CD4-positive, alpha-beta T cell treated with Interleukin-17A for 1 hour (primary cell): Measurements from ENCODE around the gene IDH3G.

Source experiments
- DNase-seq: peaks from one replicate; pipeline ENCODE4 v3.0.0-alpha.2; 2020

The IDH3G gene

GRCh38 chrX:153784325-153784967 is 9.7 kb downstream of the IDH3G start:
- no peak for DNase-seq

- no peak for DNase-seq
Measured at GRCh38 chrX:153783378-153784013, 10.7 kb downstream of the IDH3G start.

DNA sequence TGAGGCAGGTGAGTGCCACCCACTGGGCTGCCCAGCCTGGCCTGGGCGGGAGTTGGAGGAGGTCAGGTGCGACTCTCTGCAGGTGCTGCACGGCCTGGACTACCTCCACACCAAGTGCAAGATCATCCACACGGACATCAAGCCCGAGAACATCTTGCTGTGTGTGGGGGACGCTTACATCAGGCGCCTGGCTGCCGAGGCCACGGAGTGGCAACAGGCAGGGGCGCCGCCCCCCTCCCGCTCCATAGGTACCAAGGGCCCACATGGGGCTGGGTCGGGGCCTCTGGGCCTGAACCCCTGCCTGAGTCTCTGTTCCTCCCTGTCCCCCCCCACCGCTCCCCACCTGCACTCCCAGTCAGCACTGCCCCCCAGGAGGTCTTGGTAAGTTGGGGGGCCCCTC is 11.3 kb downstream of the IDH3G start:
- no peak for DNase-seq

- no peak for DNase-seq
Measured at GRCh38 chrX:153782313-153782712, 11.9 kb downstream of the IDH3G start.

DNA sequence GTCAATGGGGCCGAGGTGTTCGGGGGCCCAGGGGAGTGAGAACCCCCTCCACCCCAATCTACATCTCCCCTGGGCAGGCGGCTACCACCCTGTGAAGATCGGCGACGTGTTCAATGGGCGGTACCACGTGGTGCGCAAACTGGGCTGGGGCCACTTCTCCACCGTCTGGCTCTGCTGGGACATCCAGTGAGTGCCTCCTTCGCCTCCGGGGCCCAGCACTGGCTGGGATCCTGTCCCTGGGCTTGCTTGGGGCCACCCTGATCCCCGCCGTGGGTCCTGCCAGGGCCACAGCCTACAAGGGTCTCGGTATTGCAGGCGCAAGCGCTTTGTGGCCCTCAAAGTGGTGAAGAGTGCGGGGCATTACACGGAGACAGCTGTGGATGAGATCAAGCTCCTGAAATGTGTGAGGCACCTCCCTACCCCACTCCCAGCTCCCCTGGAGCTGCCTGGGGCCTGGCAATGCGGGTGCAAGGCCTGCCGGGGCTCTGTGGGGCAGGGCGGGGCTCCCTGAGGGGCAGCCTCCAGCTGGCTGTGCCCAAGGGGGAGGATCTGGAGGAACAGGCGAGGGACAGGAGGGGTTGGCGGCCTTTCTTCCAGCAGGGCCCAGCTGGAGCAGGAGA is 12.6 kb downstream of the IDH3G start:
- no peak for DNase-seq

DNA sequence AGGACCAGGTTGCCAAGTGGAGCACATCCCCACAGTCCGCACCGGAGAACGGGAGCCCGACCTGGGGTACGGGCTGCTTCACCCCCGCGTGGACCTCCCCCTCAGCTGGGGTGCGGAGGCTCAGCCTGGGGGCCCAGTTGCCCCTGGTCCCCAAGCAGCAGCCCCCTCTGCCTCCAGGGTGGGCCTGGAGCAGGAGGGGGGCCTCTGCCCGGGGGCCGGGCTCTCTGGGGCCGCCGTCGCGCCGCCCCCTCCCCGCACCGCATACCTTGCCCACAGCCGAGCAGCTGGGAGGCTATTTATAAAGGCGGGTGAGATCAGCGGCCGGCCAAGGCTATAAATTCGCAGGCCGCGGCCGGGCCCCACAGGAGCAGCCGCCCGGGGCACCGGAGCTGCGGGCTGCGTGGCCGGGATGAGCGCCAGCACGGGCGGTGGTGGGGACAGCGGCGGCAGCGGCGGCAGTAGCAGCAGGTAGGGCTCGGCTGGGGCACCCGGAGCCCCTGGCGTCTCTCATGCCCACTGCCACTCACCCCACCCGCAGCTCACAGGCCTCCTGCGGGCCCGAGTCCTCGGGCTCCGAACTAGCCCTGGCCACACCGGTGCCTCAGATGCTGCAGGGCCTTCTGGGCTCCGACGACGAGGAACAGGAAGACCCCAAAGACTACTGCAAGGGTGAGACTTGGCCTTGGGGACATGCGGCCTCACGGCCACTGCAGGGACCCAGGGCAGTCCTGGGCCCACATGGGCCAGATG is 13.3 kb downstream of the IDH3G start, which contains the start of gene SRPK3:
Gene SRPK3, plus strand, starts transcription at position 364 of the 750 bp plus-strand sequence. Its CDS starts 46 bp downstream, at position 410.
- DNase-seq = no peak

- no peak for DNase-seq
Measured at GRCh38 chrX:153779891-153780677, 14.1 kb downstream of the IDH3G start.

DNA sequence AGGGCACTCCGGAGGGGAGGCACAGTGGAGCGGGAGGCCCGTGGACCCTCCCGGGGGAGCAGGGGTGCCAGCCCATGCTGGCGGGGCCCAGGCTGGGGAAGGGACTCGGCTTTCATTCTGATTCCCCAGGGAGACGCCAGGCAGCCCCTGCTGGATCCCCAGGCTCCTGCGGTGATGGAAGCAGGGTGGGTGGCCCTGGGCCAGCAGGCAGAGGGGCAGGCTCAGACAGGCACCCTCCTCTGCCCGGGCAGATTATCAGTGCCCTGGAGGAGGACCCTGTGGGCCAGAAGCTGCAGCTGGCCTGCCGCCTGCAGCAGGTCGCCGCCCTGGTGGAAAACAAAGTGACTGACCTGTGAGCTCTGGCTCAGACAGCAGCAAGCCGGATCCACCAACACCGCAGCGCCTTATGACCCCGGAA is 15.5 kb downstream of the IDH3G start:
- no peak for DNase-seq

- no peak for DNase-seq
Measured at GRCh38 chrX:153778181-153778580, 16.0 kb downstream of the IDH3G start.

DNA sequence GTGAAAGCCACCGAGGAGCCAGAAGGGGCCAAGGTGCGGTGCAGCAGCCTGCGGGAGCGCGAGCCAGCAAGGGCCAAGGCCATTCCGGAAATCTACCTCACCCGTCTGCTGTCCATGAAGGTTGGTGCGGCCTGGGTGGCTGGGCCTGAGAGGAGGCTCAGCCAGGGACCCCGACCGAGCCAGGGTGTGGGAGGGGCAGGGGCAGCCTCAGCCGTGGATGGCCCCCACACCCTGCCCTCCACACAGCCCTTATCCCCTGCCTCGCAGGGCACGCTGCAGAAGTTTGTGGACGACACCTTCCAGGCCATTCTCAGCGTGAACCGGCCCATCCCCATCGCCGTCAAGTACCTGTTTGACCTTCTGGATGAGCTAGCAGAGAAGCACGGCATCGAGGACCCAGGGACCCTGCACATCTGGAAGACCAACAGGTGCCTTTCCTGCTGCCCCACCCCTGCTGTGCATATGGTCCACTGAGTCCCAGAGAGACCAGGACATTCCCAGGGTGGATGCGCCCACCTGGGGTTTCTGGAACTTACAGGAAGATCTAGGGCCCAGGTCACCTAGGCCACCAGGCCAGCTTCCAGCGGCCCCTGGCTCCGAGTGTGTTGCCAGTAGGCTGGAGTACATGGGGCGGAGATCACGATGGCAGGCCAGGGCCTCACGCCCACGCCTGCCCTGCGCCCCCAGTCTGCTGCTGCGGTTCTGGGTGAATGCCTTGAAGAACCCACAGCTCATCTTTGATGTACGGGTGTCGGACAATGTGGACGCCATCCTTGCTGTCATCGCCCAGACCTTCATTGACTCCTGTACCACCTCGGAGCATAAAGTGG is 16.7 kb downstream of the IDH3G start:
- no peak for DNase-seq

- no peak for DNase-seq
Measured at GRCh38 chrX:153776611-153777045, 17.5 kb downstream of the IDH3G start.

DNA sequence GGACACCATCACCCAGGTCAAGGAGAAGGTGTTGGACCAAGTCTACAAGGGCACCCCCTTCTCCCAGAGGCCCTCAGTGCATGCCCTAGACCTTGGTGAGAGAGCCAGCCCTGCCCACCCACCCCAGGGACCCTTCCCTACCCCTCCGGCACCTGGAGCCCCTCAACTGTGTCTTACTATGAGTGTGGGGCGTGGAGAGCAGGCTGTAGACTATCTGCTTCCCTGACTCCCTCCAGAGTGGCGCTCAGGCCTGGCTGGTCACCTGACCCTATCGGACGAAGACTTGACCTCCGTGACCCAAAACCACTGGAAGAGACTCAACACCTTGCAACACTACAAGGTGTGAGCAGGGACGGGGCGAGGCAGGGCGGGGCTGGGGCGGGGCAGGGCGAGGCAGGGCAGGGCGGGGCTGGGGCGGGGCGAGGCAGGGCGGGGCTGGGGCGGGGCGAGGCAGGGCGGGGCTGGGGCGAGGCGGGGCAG is 18.0 kb downstream of the IDH3G start:
- no peak for DNase-seq

DNA sequence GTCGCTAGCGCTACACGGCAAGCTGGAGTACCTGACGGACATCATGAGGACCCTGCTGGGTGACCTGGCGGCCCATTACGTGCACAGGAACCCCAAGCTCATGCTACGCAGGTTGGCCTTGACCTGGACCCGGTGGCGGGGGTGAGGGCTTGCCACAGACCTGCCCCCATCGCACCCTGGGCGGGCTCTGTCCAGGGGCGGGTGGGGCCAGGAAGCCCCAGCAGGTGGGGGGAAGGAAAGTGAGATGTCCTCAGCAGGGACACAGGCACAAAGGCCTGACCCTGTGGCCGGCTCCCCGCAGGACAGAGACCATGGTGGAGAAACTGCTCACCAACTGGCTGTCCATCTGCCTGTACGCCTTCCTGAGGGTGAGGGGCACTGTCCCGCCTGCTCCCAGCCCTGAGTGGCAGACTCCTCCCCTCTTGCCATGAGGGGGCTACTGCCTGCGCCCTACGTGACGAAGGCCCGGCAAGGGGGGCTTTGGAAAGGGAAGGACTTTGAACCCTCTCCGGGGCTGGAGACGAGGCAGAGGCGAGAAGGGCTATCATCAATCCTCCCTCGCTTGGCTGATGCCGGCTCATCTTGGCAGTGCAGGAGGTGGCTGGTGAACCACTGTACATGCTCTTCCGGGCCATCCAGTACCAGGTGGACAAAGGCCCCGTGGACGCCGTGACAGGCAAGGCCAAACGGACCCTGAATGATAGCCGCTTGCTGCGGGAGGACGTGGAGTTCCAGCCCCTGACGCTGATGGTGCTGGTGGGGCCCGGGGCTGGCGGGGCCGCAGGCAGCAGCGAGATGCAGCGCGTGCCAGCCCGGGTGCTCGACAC is 18.7 kb downstream of the IDH3G start:
- DNase-seq = no peak

DNA sequence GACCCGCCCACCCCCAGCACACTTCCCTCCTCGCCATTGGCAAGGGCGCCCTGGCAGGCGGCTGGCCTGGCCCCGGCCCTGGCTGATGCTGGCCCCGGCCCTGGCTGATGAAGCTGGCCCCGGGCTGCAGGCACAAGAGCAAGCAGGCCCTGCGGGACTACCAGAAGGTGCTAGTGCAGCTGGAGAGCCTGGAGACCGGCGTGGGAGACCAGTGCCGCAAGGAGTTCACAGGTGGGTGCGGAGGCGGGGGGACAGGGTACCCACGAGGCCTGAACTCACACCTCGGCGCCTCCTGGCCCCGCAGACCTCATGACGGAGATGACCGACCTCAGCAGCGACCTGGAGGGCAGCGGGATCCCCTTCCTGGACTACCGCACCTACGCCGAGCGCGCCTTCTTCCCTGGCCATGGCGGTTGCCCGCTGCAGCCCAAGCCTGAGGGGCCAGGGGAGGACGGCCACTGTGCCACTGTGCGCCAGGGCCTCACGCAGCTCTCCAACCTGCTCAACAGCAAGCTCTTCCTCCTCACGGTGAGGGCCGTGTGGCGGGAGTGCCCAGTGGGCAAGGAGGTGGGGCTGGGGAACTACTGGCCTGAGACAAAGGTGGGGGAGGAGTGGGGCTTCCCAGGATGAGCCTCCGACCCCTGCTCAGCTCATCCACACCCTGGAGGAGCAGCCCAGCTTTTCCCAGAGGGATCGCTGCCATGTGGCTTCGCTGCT is 19.4 kb downstream of the IDH3G start:
- no peak for DNase-seq

GRCh38 chrX:153773741-153774575 is 20.2 kb downstream of the IDH3G start:
- no peak for DNase-seq

DNA sequence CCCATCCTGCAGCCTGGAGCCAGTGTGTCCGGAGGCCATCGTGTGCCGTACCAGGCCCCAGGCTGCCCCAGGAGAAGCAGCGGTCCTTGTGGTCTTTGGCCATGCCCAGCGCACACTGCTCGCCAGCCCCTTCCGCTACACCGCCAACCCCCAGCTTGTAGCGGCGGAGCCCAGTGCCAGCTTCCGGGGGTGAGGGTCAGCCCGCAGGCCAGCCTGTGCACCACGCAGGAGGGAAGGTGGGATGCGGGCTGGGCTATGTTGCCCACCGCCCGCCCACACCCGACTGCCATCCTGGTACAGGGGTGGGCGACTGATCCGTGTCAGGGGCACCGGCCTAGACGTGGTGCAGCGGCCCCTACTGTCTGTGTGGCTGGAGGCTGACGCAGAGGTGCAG is 21.0 kb downstream of the IDH3G start:
- DNase-seq = no peak

- no peak for DNase-seq
Measured at GRCh38 chrX:153772316-153773217, 21.6 kb downstream of the IDH3G start.
